ENCODE measurements around the gene PTPN7.
"Not testable (repeated sequence)": the region's sequence is repeated elsewhere in the genome, so short reads cannot be mapped to it uniquely, and the experiment has no call there.

The PTPN7 gene

GRCh38 chr1:202199040-202199889, 38.9 kb upstream of the PTPN7 start:
- no peak overlapping the region for H3K27ac ChIP-seq (ENCODE audit: low read length)
- H3K36me3 ChIP-seq (ENCODE audit: insufficient read depth, low read depth, low read length): no peaks in the 10 kb centered on the region
- H3K9me3 ChIP-seq (ENCODE audit: insufficient read depth, low read depth, low read length): no peaks in the 10 kb centered on the region
- H3K4me1 ChIP-seq (ENCODE audit: insufficient read depth, low read length): no peaks in the 10 kb centered on the region
- no peak overlapping the region for H3K9ac ChIP-seq (ENCODE audit: low read depth, low read length)
- peaks cover 28% of the 10 kb centered on the region for H3K27me3 ChIP-seq (ENCODE audit: insufficient read depth, low read length)
- no peak overlapping the region for H3K4me3 ChIP-seq (ENCODE audit: low read length)

GRCh38 chr1:202198366-202198724, 37.9 kb upstream of the PTPN7 start:
- Histone ChIP-seq H3K9me3 (ENCODE audit: insufficient read depth, low read depth, low read length) (no peaks in the 10 kb centered on the region), H3K27me3 (ENCODE audit: insufficient read depth, low read length) (peaks cover 37% of the 10 kb centered on the region), H3K27ac (ENCODE audit: low read length) (no peak overlapping the region), H3K4me3 (ENCODE audit: low read length) (no peak overlapping the region), H3K4me1 (ENCODE audit: insufficient read depth, low read length) (no peaks in the 10 kb centered on the region), H3K36me3 (ENCODE audit: insufficient read depth, low read depth, low read length) (no peaks in the 10 kb centered on the region), H3K9ac (ENCODE audit: low read depth, low read length) (no peak overlapping the region)

GRCh38 chr1:202197653-202198365, 37.4 kb upstream of the PTPN7 start:
- no peak overlapping the region for H3K9ac ChIP-seq (ENCODE audit: low read depth, low read length)
- no peaks in the 10 kb centered on the region for H3K36me3 ChIP-seq (ENCODE audit: insufficient read depth, low read depth, low read length)
- H3K4me1 ChIP-seq (ENCODE audit: insufficient read depth, low read length): no peaks in the 10 kb centered on the region
- H3K27me3 ChIP-seq (ENCODE audit: insufficient read depth, low read length): peaks cover 43% of the 10 kb centered on the region
- no peaks in the 10 kb centered on the region for H3K9me3 ChIP-seq (ENCODE audit: insufficient read depth, low read depth, low read length)
- H3K27ac ChIP-seq (ENCODE audit: low read length): no peak overlapping the region
- no peak overlapping the region for H3K4me3 ChIP-seq (ENCODE audit: low read length)

GRCh38 chr1:202194328-202194648, 33.9 kb upstream of the PTPN7 start:
- Histone ChIP-seq H3K4me1 (ENCODE audit: insufficient read depth, low read length) (no peaks in the 10 kb centered on the region), H3K36me3 (ENCODE audit: insufficient read depth, low read depth, low read length) (no peaks in the 10 kb centered on the region), H3K9me3 (ENCODE audit: insufficient read depth, low read depth, low read length) (no peaks in the 10 kb centered on the region), H3K27ac (ENCODE audit: low read length) (no peak overlapping the region), H3K9ac (ENCODE audit: low read depth, low read length) (no peak overlapping the region), H3K4me3 (ENCODE audit: low read length) (peak overlapping the region; percentile 54; the same call in 1 of the 2 replicates), H3K27me3 (ENCODE audit: insufficient read depth, low read length) (peaks cover 47% of the 10 kb centered on the region)

- no peaks in the 10 kb centered on the region for H3K4me1 ChIP-seq (ENCODE audit: insufficient read depth, low read length)
- peak within 1 kb of the TSS; percentile 54 for H3K4me3 ChIP-seq (ENCODE audit: low read length)
- H3K9me3 ChIP-seq (ENCODE audit: insufficient read depth, low read depth, low read length): no peaks in the 10 kb centered on the region
- no peak within 1 kb of the TSS for H3K27ac ChIP-seq (ENCODE audit: low read length)
- H3K27me3 ChIP-seq (ENCODE audit: insufficient read depth, low read length): peaks cover 47% of the 10 kb centered on the region
- H3K36me3 ChIP-seq (ENCODE audit: insufficient read depth, low read depth, low read length): no peaks in the 10 kb centered on the region
- H3K9ac ChIP-seq (ENCODE audit: low read depth, low read length): no peak within 1 kb of the TSS
Observed at GRCh38 chr1:202193614-202194327, 33.4 kb upstream of the PTPN7 start, which contains the start of gene LGR6. TSS of gene LGR6 (plus strand) at chr1:202193799. CDS start at chr1:202193990, 191 bp downstream.

- Histone ChIP-seq H3K27ac (ENCODE audit: low read length) (no peak overlapping the region), H3K4me1 (ENCODE audit: insufficient read depth, low read length) (no peaks in the 10 kb centered on the region), H3K4me3 (ENCODE audit: low read length) (peak overlapping the region; percentile 54), H3K9me3 (ENCODE audit: insufficient read depth, low read depth, low read length) (no peaks in the 10 kb centered on the region), H3K9ac (ENCODE audit: low read depth, low read length) (no peak overlapping the region), H3K36me3 (ENCODE audit: insufficient read depth, low read depth, low read length) (no peaks in the 10 kb centered on the region), H3K27me3 (ENCODE audit: insufficient read depth, low read length) (peaks cover 47% of the 10 kb centered on the region)
Observed at GRCh38 chr1:202192770-202193613, 32.6 kb upstream of the PTPN7 start.

- not testable (repeated sequence) for H3K27ac ChIP-seq (ENCODE audit: low read length); H3K9me3 ChIP-seq (ENCODE audit: insufficient read depth, low read depth, low read length); H3K36me3 ChIP-seq (ENCODE audit: insufficient read depth, low read depth, low read length); H3K9ac ChIP-seq (ENCODE audit: low read depth, low read length); H3K4me1 ChIP-seq (ENCODE audit: insufficient read depth, low read length); H3K4me3 ChIP-seq (ENCODE audit: low read length)
- peaks cover 40% of the 10 kb centered on the region for H3K27me3 ChIP-seq (ENCODE audit: insufficient read depth, low read length)
Observed at GRCh38 chr1:202191391-202191790, 31.0 kb upstream of the PTPN7 start.

GRCh38 chr1:202189918-202190715, 29.7 kb upstream of the PTPN7 start:
- Histone ChIP-seq H3K4me1 (ENCODE audit: insufficient read depth, low read length) (no peaks in the 10 kb centered on the region), H3K36me3 (ENCODE audit: insufficient read depth, low read depth, low read length) (no peaks in the 10 kb centered on the region), H3K27ac (ENCODE audit: low read length) (no peak overlapping the region), H3K9me3 (ENCODE audit: insufficient read depth, low read depth, low read length) (no peaks in the 10 kb centered on the region), H3K9ac (ENCODE audit: low read depth, low read length) (no peak overlapping the region), H3K4me3 (ENCODE audit: low read length) (no peak overlapping the region), H3K27me3 (ENCODE audit: insufficient read depth, low read length) (peaks cover 27% of the 10 kb centered on the region)

- H3K4me1 ChIP-seq (ENCODE audit: insufficient read depth, low read length): no peaks in the 10 kb centered on the region
- peaks cover 20% of the 10 kb centered on the region for H3K27me3 ChIP-seq (ENCODE audit: insufficient read depth, low read length)
- H3K9me3 ChIP-seq (ENCODE audit: insufficient read depth, low read depth, low read length): no peaks in the 10 kb centered on the region
- H3K27ac ChIP-seq (ENCODE audit: low read length): no peak overlapping the region
- no peak overlapping the region for H3K4me3 ChIP-seq (ENCODE audit: low read length)
- no peaks in the 10 kb centered on the region for H3K36me3 ChIP-seq (ENCODE audit: insufficient read depth, low read depth, low read length)
- H3K9ac ChIP-seq (ENCODE audit: low read depth, low read length): no peak overlapping the region
Observed at GRCh38 chr1:202189001-202189790, 28.8 kb upstream of the PTPN7 start.

GRCh38 chr1:202187697-202188407, 27.4 kb upstream of the PTPN7 start:
- no peaks in the 10 kb centered on the region for H3K9me3 ChIP-seq (ENCODE audit: insufficient read depth, low read depth, low read length)
- H3K27me3 ChIP-seq (ENCODE audit: insufficient read depth, low read length): peaks cover 12% of the 10 kb centered on the region
- H3K4me3 ChIP-seq (ENCODE audit: low read length): no peak overlapping the region
- no peaks in the 10 kb centered on the region for H3K36me3 ChIP-seq (ENCODE audit: insufficient read depth, low read depth, low read length)
- H3K4me1 ChIP-seq (ENCODE audit: insufficient read depth, low read length): no peaks in the 10 kb centered on the region
- no peak overlapping the region for H3K27ac ChIP-seq (ENCODE audit: low read length)
- no peak overlapping the region for H3K9ac ChIP-seq (ENCODE audit: low read depth, low read length)

Measured in iPS-20b (cell line).